Adrenal gland (tissue), 12 donors: ENCODE measurements around the gene FNBP1. TPM values are rescaled to one million over a fixed set of nuclear protein-coding genes. Genes with fewer than 3 reads are reported as not detected.

ENCODE experiments used
- DNase-seq, 7 donors: peaks; one replicate each; pipeline ENCODE4 v3.0.0-alpha.2; 2019 to 2020
- H3K27ac ChIP-seq, 5 donors: fragments of 200-600 bp; sonication (generic) in 4 of 5; 1 replicate in 3 of 5; 2 replicates in 2 of 5; pipeline versions ENCODE4 v1.5.1 to v1.8.0; 2016 to 2020; ENCODE audit warnings: mild to moderate bottlenecking in 1 of 5
- H3K27me3 ChIP-seq: fragments of 200-600 bp; 2 replicates; pipeline ENCODE4 v1.8.0; 2021
- H3K36me3 ChIP-seq, 2 donors: fragments of 200-600 bp; replicated peaks in 1 of 2; 1 replicate in 1 of 2; 2 replicates in 1 of 2; pipeline versions ENCODE4 v1.5.1 to v1.8.0; 2018 to 2022
- H3K4me1 ChIP-seq, 2 donors: fragments of 200-600 bp; replicated peaks in 1 of 2; 1 replicate in 1 of 2; 2 replicates in 1 of 2; pipeline versions ENCODE4 v1.5.1 to v1.8.0; 2018 to 2021
- H3K4me3 ChIP-seq, 4 donors: fragments of 200-600 bp; sonication (generic) in 3 of 4; one replicate each; pipeline ENCODE4 v1.5.1; 2016 to 2018
- H3K9me3 ChIP-seq, 3 donors: fragments of 200-600 bp; sonication (generic) in 1 of 3; replicated peaks in 1 of 3; 1 replicate in 2 of 3; 2 replicates in 1 of 3; pipeline versions ENCODE4 v1.5.1 to v1.8.0; 2016 to 2021
- CTCF ChIP-seq, 6 experiments: fragments of 450-650 bp in 4 of 6; fragments of 200-600 bp in 2 of 6; sonication (generic) in 1 of 6; IDR thresholded peaks; 1 replicate in 5 of 6; 2 replicates in 1 of 6; pipeline versions ENCODE4 v1.5.1 to v1.8.0; 2016 to 2021; ENCODE audit warnings: antibody characterized with exemption in 6 of 6, mild to moderate bottlenecking in 2 of 6, moderate library complexity in 1 of 6
- POLR2A ChIP-seq, 2 donors: fragments of 450-650 bp; IDR thresholded peaks; one replicate each; pipeline ENCODE4 v1.6.1; 2017; ENCODE audit warnings: antibody characterized with exemption in 2 of 2, mild to moderate bottlenecking in 2 of 2, moderate library complexity in 1 of 2
- WGBS, 4 donors: extraction: QIAGEN DNeasy Blood & Tissue Kit in 2 of 4; methylation state at CpG; one replicate each; pipeline versions ENCODE4 v1.1.5 to v1.1.7; 2013 to 2017; 5-methylcytosine and 5-hydroxymethylcytosine counted together
- intact Hi-C, 2 donors: fragments of 100-400 bp; cut with DNase I; formaldehyde crosslinking; loops; one replicate each; pipeline versions ENCODE4 v1.14.1 to v1.15.0; 2022 to 2023
- polyA plus RNA-seq, 3 donors: library from polyadenylated mRNA; stranded (reverse); fragments of 200-250 nt in 2 of 3; fragments of 350-450 nt in 1 of 3; fragmentation: Illumina TruSeq in 1 of 3; extraction: RNeasy Lipid Tissue Mini Kit (QIAGEN cat#74804) in 1 of 3; gene quantifications; one replicate each; pipeline ENCODE4 v1.2.3, GENCODE V29; 2013 to 2014
- total RNA-seq, 9 donors: library from RNA; depleted of rRNA in 4 of 9; stranded (reverse); fragments of >200 nt in 4 of 9; fragments of 120-200 nt in 1 of 9; fragmentation: NEBNext Ultra II Directional in 1 of 9; extraction: Animal tissue kit (Norgen Biotek cat#: 25700) in 1 of 9; gene quantifications; one replicate each; pipeline versions ENCODE4 v1.1.0 to v1.2.4, GENCODE V29; 2013 to 2023
- donor health status: healthy with polysubstance abuse.
- donor health status: Bipolar disorder and iron deficiency.
- donor health status: DM: yes; HTN: yes; CAD: no.
- donor health status: DM: no; HTN: no; CAD: no.
- donor health status: DM: no; HTN: no; CAD: no.
- donor health status: DM: yes; HTN: yes; CAD: no.

The FNBP1 gene
- total and polyA plus RNA-seq, 12 donors = 15.3 to 40.4 (median 24.0) TPM

GRCh38 chr9:129889941-129890717, 152.9 kb downstream of the FNBP1 start:
- H3K36me3 ChIP-seq = peaks cover 0 to 3% of the 10 kb centered on the region in 2 donors
- DNase-seq = no peak
- TF ChIP-seq POLR2A (IDR thresholded peaks at IDR 0.05) = no peak
- TF ChIP-seq CTCF (IDR thresholded peaks at IDR 0.05) = no peak
- peaks cover 9 to 28% of the 10 kb centered on the region in 2 donors for H3K4me1 ChIP-seq
- no peaks in the 10 kb centered on the region for H3K27me3 ChIP-seq
- H3K9me3 ChIP-seq = no peaks in the 10 kb centered on the region
- H3K4me3 ChIP-seq = no peak overlapping the region
- intact Hi-C loops = loop anchor here (5.0 to 10.0 kb wide), 5 partner anchors 145 to 347 kb away; partner anchors contain the start of gene FNBP1 (in 1 of the 2)
- 68 to 79% (median 73%) methylated on average over 20 to 37 of the region's 37 CpGs for WGBS, 4 donors
- peak overlapping the region in 1 of 5 donors; percentile 53 for H3K27ac ChIP-seq

DNA sequence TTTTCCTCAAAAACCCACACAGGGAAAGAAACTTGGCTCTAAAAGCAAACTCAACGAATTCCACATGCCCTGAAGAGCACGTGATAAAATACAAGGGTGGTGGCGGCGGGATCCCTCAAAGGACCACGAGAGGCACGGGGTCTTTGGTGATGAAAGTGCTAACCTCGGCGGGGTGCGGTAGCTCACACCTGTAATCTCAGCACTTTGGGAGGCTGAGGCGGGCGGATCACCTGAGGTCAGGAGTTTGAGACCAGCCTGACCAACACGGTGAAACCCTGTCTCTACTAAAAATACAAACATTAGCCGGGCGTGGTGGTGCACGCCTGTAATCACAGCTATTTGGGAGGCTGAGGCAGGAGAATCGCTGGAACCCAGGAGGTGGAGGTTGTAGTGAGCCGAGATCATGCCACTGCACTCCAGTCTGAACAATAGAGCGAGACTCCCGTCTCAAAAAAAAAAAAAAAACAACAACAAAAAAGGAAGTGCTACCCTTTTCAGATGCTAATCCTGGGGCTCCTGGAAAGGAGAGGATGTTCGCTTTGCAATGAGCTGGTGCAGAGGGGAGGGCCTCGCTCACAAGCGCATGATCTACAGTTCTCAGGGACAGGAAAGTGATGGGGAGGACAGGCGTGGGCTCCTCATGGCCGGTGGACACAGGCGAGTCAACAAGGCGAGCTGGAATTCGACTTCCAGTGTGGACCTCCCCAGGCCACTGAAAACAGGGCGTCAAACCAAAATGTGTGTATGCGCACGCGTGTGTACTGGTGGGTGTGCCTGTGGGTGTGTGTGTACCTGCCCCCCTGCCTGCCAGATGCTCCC, 153.7 kb downstream of the FNBP1 start:
- 82 to 91% (median 85%) methylated on average over 31 of the region's 31 CpGs for WGBS, 4 donors
- intact Hi-C loops = loop anchor here (5.0 to 10.0 kb wide), 4 partner anchors 153 to 348 kb away; partner anchors contain the start of gene FNBP1 (in 1 of the 2)
- Histone ChIP-seq H3K9me3 (no peaks in the 10 kb centered on the region), H3K4me1 (peaks cover 16 to 36% of the 10 kb centered on the region in 2 donors), H3K4me3 (no peak overlapping the region), H3K27ac (peak overlapping the region in 1 of 5 donors; percentile 53), H3K27me3 (no peaks in the 10 kb centered on the region), H3K36me3 (no peaks in the 10 kb centered on the region)
- no peak for DNase-seq
- TF ChIP-seq CTCF (IDR thresholded peaks at IDR 0.05) (no peak), POLR2A (IDR thresholded peaks at IDR 0.05) (no peak)

GRCh38 chr9:129888293-129889121, 154.5 kb downstream of the FNBP1 start:
- no peak for TF ChIP-seq CTCF (IDR thresholded peaks at IDR 0.05)
- no peak for TF ChIP-seq POLR2A (IDR thresholded peaks at IDR 0.05)
- WGBS, 4 donors = 66 to 69% (median 68%) methylated on average over 15 to 29 of the region's 29 CpGs
- peak in 3 of 7 donors; percentile 24 to 66 (median 33) for DNase-seq
- no peaks in the 10 kb centered on the region for H3K9me3 ChIP-seq
- no peaks in the 10 kb centered on the region for H3K36me3 ChIP-seq
- H3K4me1 ChIP-seq = peaks cover 16 to 42% of the 10 kb centered on the region in 2 donors
- no peaks in the 10 kb centered on the region for H3K27me3 ChIP-seq
- H3K27ac ChIP-seq = peak overlapping the region in 1 of 5 donors; percentile 53
- H3K4me3 ChIP-seq = no peak overlapping the region
- intact Hi-C loops = loop anchor here (5.0 to 10.0 kb wide), 4 partner anchors 154 to 349 kb away; partner anchors contain the start of gene FNBP1 (in 1 of the 2)
